ENCODE data around the gene PLCB1. TPM values are rescaled to one million over a fixed set of nuclear protein-coding genes. Genes with fewer than 3 reads are reported as not detected.

The PLCB1 gene
- polyA plus RNA-seq, 1 experiment = 13.5 TPM

DNA sequence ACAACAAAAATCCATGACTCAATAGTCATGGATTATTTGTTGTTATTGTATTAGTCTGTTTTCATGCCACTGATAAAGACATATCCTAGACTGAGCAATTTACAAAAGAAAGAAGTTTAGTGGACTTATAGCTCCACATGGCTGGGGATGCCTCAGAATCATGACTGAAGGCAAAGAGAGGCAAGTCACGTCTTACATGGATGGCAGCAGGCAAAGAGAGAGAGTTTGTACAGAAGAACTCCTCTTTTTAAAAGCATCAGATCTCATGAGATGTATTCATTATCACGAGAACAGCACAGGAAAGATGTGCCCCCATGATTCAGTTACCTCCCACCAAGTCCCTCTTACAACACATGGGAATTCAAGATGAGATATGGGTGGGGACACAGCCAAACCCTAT is 792.5 kb downstream of the PLCB1 start:
- ChIA-PET POLR2A (no interaction called here), CTCF (no interaction called here)

DNA sequence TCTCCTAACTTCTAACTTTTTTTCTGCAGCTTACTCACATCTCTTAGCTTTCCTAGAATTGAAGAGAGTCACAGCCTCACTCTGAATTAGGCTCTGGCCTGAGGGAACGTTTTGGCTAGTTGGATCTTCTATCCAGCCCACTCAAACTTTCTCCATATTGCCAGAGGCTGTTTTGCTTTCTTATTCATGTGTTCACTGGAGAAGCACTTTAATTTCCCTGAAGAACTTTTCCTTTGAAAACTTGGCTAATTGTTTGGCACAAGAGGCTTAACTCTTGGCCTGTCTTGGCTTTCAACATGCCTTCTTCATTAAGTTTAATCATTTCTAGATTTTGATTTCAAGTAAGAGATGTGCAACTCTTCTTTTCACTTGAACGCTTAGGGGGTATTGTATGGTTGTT is 798.7 kb downstream of the PLCB1 start:
- Histone ChIP-seq H3K36me3 (ENCODE audit: control insufficient read depth, insufficient read depth, low read length) (no peaks in the 10 kb centered on the region), H3K4me3 (ENCODE audit: low read depth, low read length) (no peak overlapping the region), H3K27me3 (ENCODE audit: control insufficient read depth, insufficient read depth, low read length) (no peaks in the 10 kb centered on the region)
- TF ChIP-seq, protein P1, sequence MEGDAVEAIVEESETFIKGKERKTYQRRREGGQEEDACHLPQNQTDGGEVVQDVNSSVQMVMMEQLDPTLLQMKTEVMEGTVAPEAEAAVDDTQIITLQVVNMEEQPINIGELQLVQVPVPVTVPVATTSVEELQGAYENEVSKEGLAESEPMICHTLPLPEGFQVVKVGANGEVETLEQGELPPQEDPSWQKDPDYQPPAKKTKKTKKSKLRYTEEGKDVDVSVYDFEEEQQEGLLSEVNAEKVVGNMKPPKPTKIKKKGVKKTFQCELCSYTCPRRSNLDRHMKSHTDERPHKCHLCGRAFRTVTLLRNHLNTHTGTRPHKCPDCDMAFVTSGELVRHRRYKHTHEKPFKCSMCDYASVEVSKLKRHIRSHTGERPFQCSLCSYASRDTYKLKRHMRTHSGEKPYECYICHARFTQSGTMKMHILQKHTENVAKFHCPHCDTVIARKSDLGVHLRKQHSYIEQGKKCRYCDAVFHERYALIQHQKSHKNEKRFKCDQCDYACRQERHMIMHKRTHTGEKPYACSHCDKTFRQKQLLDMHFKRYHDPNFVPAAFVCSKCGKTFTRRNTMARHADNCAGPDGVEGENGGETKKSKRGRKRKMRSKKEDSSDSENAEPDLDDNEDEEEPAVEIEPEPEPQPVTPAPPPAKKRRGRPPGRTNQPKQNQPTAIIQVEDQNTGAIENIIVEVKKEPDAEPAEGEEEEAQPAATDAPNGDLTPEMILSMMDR (IDR thresholded peaks at IDR 0.05; ENCODE audit: insufficient read depth, low read depth, low read length) = no peak
- ChIA-PET POLR2A (no interaction called here), CTCF (no interaction called here)
- DNase-seq (ENCODE audit: low read depth) = peak; percentile 45

More for the DNA sequence above, 792.5 kb downstream of the PLCB1 start:
- H3K36me3 ChIP-seq (ENCODE audit: control insufficient read depth, insufficient read depth, low read length) = no peaks in the 10 kb centered on the region
- DNase-seq (ENCODE audit: low read depth) = no peak
- H3K27me3 ChIP-seq (ENCODE audit: control insufficient read depth, insufficient read depth, low read length) = no peaks in the 10 kb centered on the region
- TF ChIP-seq, protein P1 (IDR thresholded peaks at IDR 0.05; ENCODE audit: insufficient read depth, low read depth, low read length) = no peak
- no peak overlapping the region for H3K4me3 ChIP-seq (ENCODE audit: low read depth, low read length)

DNA sequence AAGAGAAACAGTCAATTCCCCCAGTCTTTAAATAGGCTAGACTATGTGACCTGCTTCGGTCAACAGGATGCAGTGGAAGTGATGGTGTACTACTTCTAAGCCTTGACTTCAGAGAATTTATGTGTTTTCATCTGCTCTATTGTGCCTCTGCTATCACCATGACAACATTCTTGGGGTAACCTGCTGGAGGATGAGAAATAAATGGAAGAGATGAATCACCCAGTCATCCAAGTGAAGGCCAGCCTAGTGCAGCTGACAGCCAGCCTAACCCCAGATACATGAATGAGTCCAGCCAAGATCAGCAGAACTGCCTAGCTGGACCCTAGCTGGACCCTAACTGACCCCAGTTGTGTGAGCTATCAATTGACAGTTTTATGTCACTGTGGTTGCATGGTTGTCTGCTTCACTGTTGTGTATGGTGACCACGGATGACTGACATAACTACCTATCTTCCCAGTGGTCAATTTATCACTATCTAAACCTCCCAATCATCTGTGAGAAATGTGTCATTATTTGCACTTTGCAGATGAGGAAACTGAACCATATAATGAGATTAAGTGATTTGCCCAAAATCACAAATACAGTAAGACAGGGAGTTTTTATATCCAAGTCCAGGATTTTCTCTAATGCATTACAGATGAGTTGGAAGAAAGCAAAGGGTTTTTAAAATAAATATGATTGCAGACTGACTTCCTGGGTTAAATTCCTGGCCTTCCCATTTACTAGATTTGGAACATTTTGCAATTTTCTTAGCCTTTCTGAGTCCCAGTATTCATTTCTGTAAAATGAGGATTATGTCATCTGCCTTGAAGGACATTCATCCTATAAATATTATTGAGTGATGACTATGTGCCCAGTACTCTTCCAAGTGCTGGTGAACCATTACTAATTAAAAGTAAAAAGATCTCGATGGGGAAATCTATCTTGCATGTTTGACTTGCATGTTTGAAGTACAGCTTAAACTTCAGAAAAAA is 800.4 kb downstream of the PLCB1 start:
- TF ChIP-seq, protein P1 (IDR thresholded peaks at IDR 0.05; ENCODE audit: insufficient read depth, low read depth, low read length) = no peak
- peak; percentile 88 for DNase-seq (ENCODE audit: low read depth)
- no peaks in the 10 kb centered on the region for H3K36me3 ChIP-seq (ENCODE audit: control insufficient read depth, insufficient read depth, low read length)
- POLR2A ChIA-PET = no interaction called here
- CTCF ChIA-PET = interaction anchor here (0.6 to 2.0 kb wide), 7 partner anchors 16 to 436 kb away, joined by 3 to 6 read pairs (median 3); no protein-coding TSS in a partner anchor
- H3K27me3 ChIP-seq (ENCODE audit: control insufficient read depth, insufficient read depth, low read length) = no peaks in the 10 kb centered on the region
- H3K4me3 ChIP-seq (ENCODE audit: low read depth, low read length) = no peak overlapping the region

DNA sequence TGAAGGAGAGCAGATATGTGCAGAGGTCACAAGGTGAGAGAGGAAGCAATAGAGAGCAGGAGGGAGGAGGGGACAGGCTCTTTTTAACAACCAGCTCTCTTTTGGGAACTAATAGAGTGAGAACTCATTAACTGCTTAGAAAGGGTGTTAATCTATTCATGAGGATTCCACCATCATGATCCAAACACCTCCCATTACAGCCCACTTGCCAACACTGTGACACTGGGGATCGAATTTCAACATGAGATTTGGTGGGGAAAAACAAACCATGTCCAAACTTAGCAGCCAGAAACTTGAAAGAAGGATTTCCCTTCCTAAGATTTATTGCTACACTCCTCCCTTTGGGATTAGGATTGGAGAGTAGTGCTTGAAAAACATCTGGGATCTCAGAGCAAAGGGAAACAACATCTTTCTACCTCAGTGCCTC is 801.3 kb downstream of the PLCB1 start:
- Histone ChIP-seq H3K36me3 (ENCODE audit: control insufficient read depth, insufficient read depth, low read length) (no peaks in the 10 kb centered on the region), H3K4me3 (ENCODE audit: low read depth, low read length) (no peak overlapping the region), H3K27me3 (ENCODE audit: control insufficient read depth, insufficient read depth, low read length) (no peaks in the 10 kb centered on the region)
- TF ChIP-seq, protein P1 (IDR thresholded peaks at IDR 0.05; ENCODE audit: insufficient read depth, low read depth, low read length) = no peak
- ChIA-PET CTCF (interaction anchor here (1.2 to 2.0 kb wide), 3 partner anchors 74 to 156 kb away, joined by 3 to 6 read pairs (median 4); no protein-coding TSS in a partner anchor), POLR2A (no interaction called here)
- DNase-seq (ENCODE audit: low read depth) = no peak

DNA sequence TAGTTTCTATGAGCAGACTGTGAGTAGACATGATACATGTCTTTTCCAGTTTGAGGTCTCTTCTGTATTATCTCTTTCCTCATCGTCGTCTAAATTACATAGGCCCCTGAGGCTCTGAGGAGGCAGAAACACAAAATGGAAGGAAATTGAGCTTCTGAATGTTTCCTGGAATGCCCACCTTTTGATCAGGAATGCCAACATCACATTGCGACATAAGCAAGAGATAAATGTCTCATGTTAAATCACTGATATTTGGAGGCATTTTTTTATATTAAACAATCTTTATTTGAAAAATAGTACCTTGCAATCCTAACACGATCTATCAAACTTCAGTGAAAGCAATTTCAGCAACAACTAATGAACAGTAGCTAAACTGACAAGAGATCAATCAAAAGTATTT is 802.3 kb downstream of the PLCB1 start:
- DNase-seq (ENCODE audit: low read depth) = no peak
- Histone ChIP-seq H3K27me3 (ENCODE audit: control insufficient read depth, insufficient read depth, low read length) (no peaks in the 10 kb centered on the region), H3K4me3 (ENCODE audit: low read depth, low read length) (no peak overlapping the region), H3K36me3 (ENCODE audit: control insufficient read depth, insufficient read depth, low read length) (no peaks in the 10 kb centered on the region)
- CTCF ChIA-PET = interaction anchor here (0.6 to 1.6 kb wide), 3 partner anchors 80 to 459 kb away, joined by 3 to 4 read pairs (median 3); no protein-coding TSS in a partner anchor
- POLR2A ChIA-PET = no interaction called here
- TF ChIP-seq, protein P1 (IDR thresholded peaks at IDR 0.05; ENCODE audit: insufficient read depth, low read depth, low read length) = no peak

Measured in BJ (cell line).